OCI-LY7 (cell line): ENCODE data around the gene ZFP36. TPM values are rescaled to one million over a fixed set of nuclear protein-coding genes. Genes with fewer than 3 reads are reported as not detected.

ENCODE experiments used
- BruUV-seq: library from RNA; stranded (reverse); fragments of 400-500 nt; replicated peaks from 2 replicates; lab custom pipeline; 2021; lab: Mats Ljungman, UMichigan
- CTCF ChIA-PET: fragments of 300-600 bp; sonication (Branson Sonifier 250); formaldehyde crosslinking; loops from one replicate; lab custom pipeline; 2022; ENCODE audit warnings: antibody characterized with exemption; ENCODE audit not compliant: unreplicated experiment; lab: Charles Lee
- POLR2A ChIA-PET: fragments of 300-600 bp; sonication (Branson Sonifier 250); formaldehyde crosslinking; loops from one replicate; lab custom pipeline; 2022; ENCODE audit warnings: antibody characterized with exemption; lab: Charles Lee
- DNase-seq: peaks from one replicate; pipeline ENCODE4 v3.0.0-alpha.2; 2015; ENCODE audit warnings: low spot score
- H2AFZ ChIP-seq: fragments of 200-600 bp; sonication (generic), shearing (Covaris generic); 2 replicates; pipeline ENCODE4 v1.6.1; 2014; ENCODE audit warnings: mild to moderate bottlenecking, antibody characterized with exemption, low read length, moderate library complexity
- H3K27ac ChIP-seq: fragments of 200-600 bp; sonication (generic); 2 replicates; pipeline ENCODE4 v1.5.1; 2014; ENCODE audit warnings: mixed run types, low read depth, mild to moderate bottlenecking, moderate library complexity, low read length, inconsistent platforms; ENCODE audit not compliant: poor library complexity, severe bottlenecking
- H3K36me3 ChIP-seq: fragments of 200-600 bp; sonication (generic); 2 replicates; pipeline ENCODE4 v1.6.1; 2014; ENCODE audit warnings: mild to moderate bottlenecking, antibody characterized with exemption, low read length, moderate library complexity, mixed read lengths; ENCODE audit not compliant: insufficient read depth
- H3K4me1 ChIP-seq: fragments of 200-600 bp; sonication (generic); 2 replicates; pipeline ENCODE4 v1.5.1; 2014; ENCODE audit warnings: mild to moderate bottlenecking, low read length; ENCODE audit not compliant: insufficient read depth, poor library complexity, severe bottlenecking
- H3K4me2 ChIP-seq: fragments of 200-600 bp; sonication (generic); 2 replicates; pipeline ENCODE4 v1.6.1; 2014; ENCODE audit warnings: mild to moderate bottlenecking, low read length
- H3K4me3 ChIP-seq: fragments of 200-600 bp; sonication (generic); 2 replicates; pipeline ENCODE4 v1.5.1; 2014; ENCODE audit warnings: mild to moderate bottlenecking, low read depth, low read length; ENCODE audit not compliant: poor library complexity, severe bottlenecking
- H3K79me2 ChIP-seq: fragments of 200-600 bp; sonication (generic); 2 replicates; pipeline ENCODE4 v1.6.1; 2016; ENCODE audit warnings: low read depth, mild to moderate bottlenecking, low read length, moderate library complexity, mixed read lengths; ENCODE audit not compliant: insufficient read depth
- H3K9me2 ChIP-seq: fragments of 200-600 bp; sonication (generic); 2 replicates; pipeline ENCODE4 v1.6.1; 2016; ENCODE audit warnings: mild to moderate bottlenecking, low read length, mixed read lengths; ENCODE audit not compliant: insufficient read depth
- H3K9me3 ChIP-seq: fragments of 200-600 bp; sonication (generic); 2 replicates; pipeline ENCODE4 v1.6.1; 2014; ENCODE audit warnings: mild to moderate bottlenecking, mixed run types, low read length, mixed read lengths
- H4K20me1 ChIP-seq: fragments of 200-600 bp; sonication (generic); 2 replicates; pipeline ENCODE4 v1.6.1; 2014; ENCODE audit warnings: mild to moderate bottlenecking, antibody characterized with exemption, low read length, moderate library complexity, mixed read lengths; ENCODE audit not compliant: insufficient read depth
- CTCF ChIP-seq: fragments of 200-600 bp; sonication (generic); conservative IDR thresholded peaks from 2 replicates; pipeline ENCODE4 v1.5.1; 2014; ENCODE audit warnings: mild to moderate bottlenecking, antibody characterized with exemption, low read length, moderate library complexity, mixed read lengths
- EZH2phosphoT487 ChIP-seq: fragments of 200-600 bp; sonication (generic); IDR thresholded peaks from 2 replicates; pipeline ENCODE4 v1.6.1; 2018; ENCODE audit warnings: low read depth, borderline replicate concordance, mild to moderate bottlenecking, mixed run types, antibody characterized with exemption, low read length, moderate library complexity, mixed read lengths
- intact Hi-C: fragments of 100-400 bp; cut with micrococcal nuclease; formaldehyde crosslinking; loops from one replicate; pipeline ENCODE4 v1.10.0; 2022; ENCODE audit not compliant: unreplicated experiment
- total RNA-seq, 2 experiments: library from RNA; depleted of rRNA in 1 of 2; stranded (reverse); fragments of >200 nt in 1 of 2; shearing (Covaris generic) in 1 of 2; gene quantifications; 2 replicates each; pipeline ENCODE4 v1.2.3, GENCODE V29; 2014 to 2022

ZFP36 gene
- total RNA-seq, 2 experiments from 2014 or later, result 21.8 to 55.9 TPM

GRCh38 chr19:39423258-39424086, 16.8 kb downstream of the ZFP36 start:
- Histone ChIP-seq H3K27ac (no peak overlapping the region), H3K9me2 (no peaks in the 10 kb centered on the region), H3K36me3 (peaks cover 47% of the 10 kb centered on the region), H3K4me1 (no peaks in the 10 kb centered on the region), H3K79me2 (no peaks in the 10 kb centered on the region), H2AFZ (no peak overlapping the region), H3K4me3 (no peak overlapping the region), H3K4me2 (no peak overlapping the region), H4K20me1 (no peaks in the 10 kb centered on the region; the same call in 1 of the 2 replicates), H3K9me3 (no peaks in the 10 kb centered on the region)
- ChIA-PET POLR2A (no interaction called here), CTCF (no interaction called here)
- TF ChIP-seq EZH2phosphoT487, result no peak
- no peak for TF ChIP-seq CTCF
- BruUV-seq, result no TSS peak
- intact Hi-C loops, result no loop called here
- no peak for DNase-seq

GRCh38 chr19:39424934-39425333, 18.3 kb downstream of the ZFP36 start:
- H3K4me2 ChIP-seq, result no peak overlapping the region
- H3K9me3 ChIP-seq, result no peaks in the 10 kb centered on the region
- no peak overlapping the region for H3K27ac ChIP-seq
- ChIA-PET CTCF (no interaction called here), POLR2A (no interaction called here)
- H3K79me2 ChIP-seq, result no peaks in the 10 kb centered on the region
- peaks cover 39% of the 10 kb centered on the region for H3K36me3 ChIP-seq
- H2AFZ ChIP-seq, result no peak overlapping the region
- no peak for DNase-seq
- TF ChIP-seq CTCF (no peak), EZH2phosphoT487 (no peak)
- H4K20me1 ChIP-seq, result no peaks in the 10 kb centered on the region; the same call in 1 of the 2 replicates
- H3K4me3 ChIP-seq, result no peak overlapping the region
- H3K9me2 ChIP-seq, result no peaks in the 10 kb centered on the region
- intact Hi-C loops, result no loop called here
- no peaks in the 10 kb centered on the region for H3K4me1 ChIP-seq
- BruUV-seq, result no TSS peak

DNA sequence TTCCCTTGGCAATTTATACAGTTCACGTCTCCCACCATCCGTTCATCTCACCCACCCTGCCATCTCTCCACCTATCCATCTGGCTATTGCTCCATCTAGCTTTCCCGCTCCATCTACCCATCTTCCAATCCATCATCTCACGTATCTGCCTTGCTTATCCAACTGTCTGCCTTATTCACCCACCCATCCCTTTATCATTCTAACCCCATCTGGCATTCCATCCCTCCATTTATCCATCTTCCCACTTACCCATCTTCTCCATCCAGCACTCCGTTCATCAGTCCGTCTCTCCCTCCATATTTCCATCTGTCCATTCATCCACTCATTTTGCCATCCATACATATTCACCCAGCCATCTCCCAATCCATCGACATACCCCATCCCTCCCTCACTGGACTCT, 19.1 kb downstream of the ZFP36 start:
- ChIA-PET CTCF (no interaction called here), POLR2A (no interaction called here)
- peaks cover 43% of the 10 kb centered on the region for H3K36me3 ChIP-seq
- no peak overlapping the region for H2AFZ ChIP-seq
- H4K20me1 ChIP-seq, result no peaks in the 10 kb centered on the region; the same call in 1 of the 2 replicates
- H3K27ac ChIP-seq, result no peak overlapping the region
- no peaks in the 10 kb centered on the region for H3K9me2 ChIP-seq
- H3K4me1 ChIP-seq, result no peaks in the 10 kb centered on the region
- H3K4me3 ChIP-seq, result no peak overlapping the region
- H3K9me3 ChIP-seq, result no peaks in the 10 kb centered on the region
- H3K4me2 ChIP-seq, result no peak overlapping the region
- intact Hi-C loops, result no loop called here
- DNase-seq, result no peak
- BruUV-seq, result no TSS peak
- TF ChIP-seq CTCF (no peak), EZH2phosphoT487 (no peak)
- H3K79me2 ChIP-seq, result no peaks in the 10 kb centered on the region
